Measurements from ENCODE around the gene CTNNBL1.

Gene CTNNBL1

GRCh38 chr20:37737826-37738420 lies 44.1 kb downstream of the CTNNBL1 start:
- DNase-seq (ENCODE audit: low read depth in 2 of 3, low spot score in 1 of 3) = no peak

- no peak for DNase-seq (ENCODE audit: low read depth in 2 of 3, low spot score in 1 of 3)
Measured at GRCh38 chr20:37741055-37741454, 47.2 kb downstream of the CTNNBL1 start.

GRCh38 chr20:37741570-37741969 lies 47.7 kb downstream of the CTNNBL1 start:
- no peak for DNase-seq (ENCODE audit: low read depth in 2 of 3, low spot score in 1 of 3)

- DNase-seq (ENCODE audit: low read depth in 2 of 3, low spot score in 1 of 3) = no peak
Measured at GRCh38 chr20:37742131-37742530, 48.3 kb downstream of the CTNNBL1 start.

- no peak for DNase-seq (ENCODE audit: low read depth in 2 of 3, low spot score in 1 of 3)
Measured at GRCh38 chr20:37744347-37744746, 50.5 kb downstream of the CTNNBL1 start.

- DNase-seq (ENCODE audit: low read depth in 2 of 3, low spot score in 1 of 3) = peak in 1 of 3 donors; percentile 8
Measured at GRCh38 chr20:37745553-37745952, 51.7 kb downstream of the CTNNBL1 start.

GRCh38 chr20:37748015-37748414 lies 54.2 kb downstream of the CTNNBL1 start:
- no peak for DNase-seq (ENCODE audit: low read depth in 2 of 3, low spot score in 1 of 3)

- no peak for DNase-seq (ENCODE audit: low read depth in 2 of 3, low spot score in 1 of 3)
Measured at GRCh38 chr20:37749218-37749617, 55.4 kb downstream of the CTNNBL1 start.

- DNase-seq (ENCODE audit: low read depth in 2 of 3, low spot score in 1 of 3) = no peak
Measured at GRCh38 chr20:37749620-37750403, 56.0 kb downstream of the CTNNBL1 start.

GRCh38 chr20:37755665-37756064 lies 61.8 kb downstream of the CTNNBL1 start:
- no peak for DNase-seq (ENCODE audit: low read depth in 2 of 3, low spot score in 1 of 3)

- no peak for DNase-seq (ENCODE audit: low read depth in 2 of 3, low spot score in 1 of 3)
Measured at GRCh38 chr20:37756234-37756633, 62.4 kb downstream of the CTNNBL1 start.

- DNase-seq (ENCODE audit: low read depth in 2 of 3, low spot score in 1 of 3) = no peak
Measured at GRCh38 chr20:37757550-37757949, 63.7 kb downstream of the CTNNBL1 start.

GRCh38 chr20:37758332-37758731 lies 64.5 kb downstream of the CTNNBL1 start:
- no peak for DNase-seq (ENCODE audit: low read depth in 2 of 3, low spot score in 1 of 3)

GRCh38 chr20:37759052-37759553 lies 65.3 kb downstream of the CTNNBL1 start:
- no peak for DNase-seq (ENCODE audit: low read depth in 2 of 3, low spot score in 1 of 3)

GRCh38 chr20:37759761-37760209 lies 66.0 kb downstream of the CTNNBL1 start:
- no peak for DNase-seq (ENCODE audit: low read depth in 2 of 3, low spot score in 1 of 3)

GRCh38 chr20:37760322-37760721 lies 66.5 kb downstream of the CTNNBL1 start:
- DNase-seq (ENCODE audit: low read depth in 2 of 3, low spot score in 1 of 3) = no peak

- DNase-seq (ENCODE audit: low read depth in 2 of 3, low spot score in 1 of 3) = no peak
Measured at GRCh38 chr20:37762716-37763485, 69.1 kb downstream of the CTNNBL1 start.

GRCh38 chr20:37764333-37764935 lies 70.6 kb downstream of the CTNNBL1 start:
- no peak for DNase-seq (ENCODE audit: low read depth in 2 of 3, low spot score in 1 of 3)

GRCh38 chr20:37770908-37771307 lies 77.1 kb downstream of the CTNNBL1 start:
- no peak for DNase-seq (ENCODE audit: low read depth in 2 of 3, low spot score in 1 of 3)

GRCh38 chr20:37773291-37773826 lies 79.5 kb downstream of the CTNNBL1 start:
- DNase-seq (ENCODE audit: low read depth in 2 of 3, low spot score in 1 of 3) = no peak

- no peak for DNase-seq (ENCODE audit: low read depth in 2 of 3, low spot score in 1 of 3)
Measured at GRCh38 chr20:37774156-37774555, 80.3 kb downstream of the CTNNBL1 start.

All from stimulated activated CD4-positive, alpha-beta T cell treated with anti-CD3 and anti-CD28 coated beads, Interleukin-12 subunit alpha, Interleukin-12 subunit beta, amount 100 ng/mL, for 48 hours (primary cell).